Activated CD4-positive, alpha-beta T cell treated with anti-CD3 and anti-CD28 coated beads for 1 hour (primary cell): Measurements from ENCODE around the gene ZFHX2.

Experiments
- DNase-seq: peaks from one replicate; pipeline ENCODE4 v3.0.0-alpha.2; 2020

The ZFHX2 gene

GRCh38 chr14:23514644-23514957 lies 37.0 kb downstream of the ZFHX2 start:
- no peak for DNase-seq

- DNase-seq: no peak
These were observed 37.5 kb downstream of the ZFHX2 start for GRCh38 chr14:23513818-23514643.

- DNase-seq: no peak
These were observed 38.4 kb downstream of the ZFHX2 start for GRCh38 chr14:23513005-23513817.

GRCh38 chr14:23512156-23512555 lies 39.4 kb downstream of the ZFHX2 start:
- no peak for DNase-seq

- DNase-seq: no peak
These were observed 57.3 kb downstream of the ZFHX2 start for GRCh38 chr14:23494223-23494622.

GRCh38 chr14:23492618-23493272 lies 58.8 kb downstream of the ZFHX2 start:
- DNase-seq: no peak

- no peak for DNase-seq
These were observed 64.3 kb downstream of the ZFHX2 start for GRCh38 chr14:23487216-23487615.

GRCh38 chr14:23486036-23486435 lies 65.5 kb downstream of the ZFHX2 start:
- no peak for DNase-seq

GRCh38 chr14:23485326-23485725 lies 66.2 kb downstream of the ZFHX2 start:
- DNase-seq: no peak

GRCh38 chr14:23483236-23483854 lies 68.2 kb downstream of the ZFHX2 start:
- no peak for DNase-seq

- no peak for DNase-seq
These were observed 68.8 kb downstream of the ZFHX2 start for GRCh38 chr14:23482823-23483148.

GRCh38 chr14:23481979-23482822 lies 69.4 kb downstream of the ZFHX2 start:
- no peak for DNase-seq

GRCh38 chr14:23481362-23481970 lies 70.1 kb downstream of the ZFHX2 start:
- no peak for DNase-seq

- DNase-seq: peak; percentile 38
These were observed 73.3 kb downstream of the ZFHX2 start for GRCh38 chr14:23478109-23478759.

GRCh38 chr14:23470947-23471346 lies 80.6 kb downstream of the ZFHX2 start:
- no peak for DNase-seq
